Large intestine (tissue), 3 donors: ENCODE data around the gene TLE6. TPM values are rescaled to one million over a fixed set of nuclear protein-coding genes. Genes with fewer than 3 reads are reported as not detected.
"Not testable (repeated sequence)": the region's sequence is repeated elsewhere in the genome, so short reads cannot be mapped to it uniquely, and the experiment has no call there.

Experiments
- DNase-seq, 2 donors: peaks; one replicate each; pipeline versions ENCODE4 v3.0.0 to v3.0.0-alpha.2; 2013
- H3K27ac ChIP-seq: one replicate; pipeline ENCODE4 v1.5.1; 2013; ENCODE audit warnings: low read length
- H3K27me3 ChIP-seq: 2 replicates; pipeline ENCODE4 v1.6.1; 2013; ENCODE audit warnings: low read length; ENCODE audit not compliant: control insufficient read depth, insufficient read depth
- H3K36me3 ChIP-seq: 2 replicates; pipeline ENCODE4 v1.6.1; 2013; ENCODE audit warnings: low read length; ENCODE audit not compliant: control insufficient read depth, insufficient read depth
- H3K4me1 ChIP-seq: one replicate; pipeline ENCODE4 v1.6.1; 2013; ENCODE audit warnings: low read length; ENCODE audit not compliant: control insufficient read depth, insufficient read depth
- H3K4me3 ChIP-seq: one replicate; pipeline ENCODE4 v1.5.1; 2013; ENCODE audit warnings: low read length
- H3K9me3 ChIP-seq: one replicate; pipeline ENCODE4 v1.6.1; 2013; ENCODE audit warnings: mild to moderate bottlenecking, low read depth, low read length, moderate library complexity; ENCODE audit not compliant: control insufficient read depth
- WGBS: methylation state at CpG from one replicate; pipeline ENCODE4 v1.1.5; 2013; ENCODE audit warnings: low lambda C conversion rate; ENCODE audit not compliant: insufficient coverage; 5-methylcytosine and 5-hydroxymethylcytosine counted together
- polyA plus RNA-seq: library from polyadenylated mRNA; unstranded; fragments of 120-200 nt; gene quantifications from one replicate; pipeline ENCODE4 v1.2.1, GENCODE V29; 2013

The TLE6 gene
- polyA plus RNA-seq, 1 donor, result 2.1 TPM

DNA sequence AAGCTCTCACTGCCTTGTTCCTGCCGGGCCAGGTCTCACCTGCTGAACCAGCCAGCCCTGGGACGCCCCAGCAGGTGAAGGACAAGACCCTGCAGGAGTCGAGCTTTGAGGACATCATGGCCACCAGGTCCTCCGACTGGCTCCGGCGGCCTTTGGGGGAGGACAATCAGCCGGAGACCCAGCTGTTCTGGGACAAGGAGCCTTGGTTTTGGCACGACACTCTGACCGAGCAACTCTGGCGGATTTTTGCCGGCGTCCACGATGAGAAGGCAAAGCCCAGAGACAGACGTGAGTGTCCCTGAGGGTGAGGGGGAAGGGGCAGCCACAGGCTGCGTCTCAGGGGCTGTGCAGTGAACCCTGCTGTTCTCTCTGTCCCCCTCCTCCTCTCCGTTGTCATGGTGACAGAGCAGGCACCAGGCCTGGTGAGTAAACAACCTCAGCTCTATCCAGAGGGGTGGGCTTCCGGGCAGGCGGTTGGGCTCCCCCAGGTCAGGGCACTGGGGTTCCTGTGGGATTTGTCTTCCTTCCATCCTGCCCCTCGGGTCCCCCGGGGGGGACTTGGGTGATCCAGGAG is 9.7 kb downstream of the TLE6 start:
- Histone ChIP-seq H3K36me3 (no peaks in the 10 kb centered on the region), H3K9me3 (no peaks in the 10 kb centered on the region), H3K27ac (no peak overlapping the region), H3K4me3 (no peak overlapping the region), H3K27me3 (peaks cover 37% of the 10 kb centered on the region), H3K4me1 (peaks cover 17% of the 10 kb centered on the region)
- WGBS, result no CpG with 5 or more reads among the region's 20 CpGs
- no peak for DNase-seq

- no peak overlapping the region for H3K4me3 ChIP-seq
- DNase-seq, result no peak
Observed at GRCh38 chr19:2987797-2988196, 10.4 kb downstream of the TLE6 start.

DNA sequence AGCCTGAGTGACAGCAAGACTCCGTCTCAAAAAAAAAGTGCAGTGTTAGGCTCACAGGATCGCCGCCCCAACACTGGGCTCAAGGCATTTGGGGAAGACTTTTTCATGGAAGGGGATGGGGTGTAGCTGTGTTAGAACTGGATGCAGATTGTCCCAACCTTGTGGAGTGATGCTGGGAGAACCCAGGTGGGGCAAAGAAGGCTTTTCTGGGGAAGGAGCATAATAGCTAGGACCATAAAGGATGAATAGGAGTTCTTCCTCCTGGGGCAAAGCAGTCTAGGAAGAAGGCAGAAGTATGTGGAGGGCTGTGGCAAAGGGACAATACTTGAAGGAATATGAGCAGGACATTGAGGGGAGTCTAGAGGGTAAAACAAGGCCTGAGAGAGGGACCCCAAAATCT is 11.2 kb downstream of the TLE6 start:
- Histone ChIP-seq H3K27ac (no peak overlapping the region), H3K4me1 (peaks cover 7% of the 10 kb centered on the region), H3K4me3 (no peak overlapping the region), H3K36me3 (no peaks in the 10 kb centered on the region), H3K27me3 (peaks cover 26% of the 10 kb centered on the region), H3K9me3 (no peaks in the 10 kb centered on the region)
- no CpG with 5 or more reads among the region's 3 CpGs for WGBS
- no peak for DNase-seq

More at GRCh38 chr19:2987797-2988196, 10.4 kb downstream of the TLE6 start:
- WGBS, result no CpG with 5 or more reads among the region's 12 CpGs
- Histone ChIP-seq H3K4me1 (peaks cover 13% of the 10 kb centered on the region), H3K36me3 (no peaks in the 10 kb centered on the region), H3K27me3 (peaks cover 33% of the 10 kb centered on the region), H3K9me3 (no peaks in the 10 kb centered on the region), H3K27ac (no peak overlapping the region)

DNA sequence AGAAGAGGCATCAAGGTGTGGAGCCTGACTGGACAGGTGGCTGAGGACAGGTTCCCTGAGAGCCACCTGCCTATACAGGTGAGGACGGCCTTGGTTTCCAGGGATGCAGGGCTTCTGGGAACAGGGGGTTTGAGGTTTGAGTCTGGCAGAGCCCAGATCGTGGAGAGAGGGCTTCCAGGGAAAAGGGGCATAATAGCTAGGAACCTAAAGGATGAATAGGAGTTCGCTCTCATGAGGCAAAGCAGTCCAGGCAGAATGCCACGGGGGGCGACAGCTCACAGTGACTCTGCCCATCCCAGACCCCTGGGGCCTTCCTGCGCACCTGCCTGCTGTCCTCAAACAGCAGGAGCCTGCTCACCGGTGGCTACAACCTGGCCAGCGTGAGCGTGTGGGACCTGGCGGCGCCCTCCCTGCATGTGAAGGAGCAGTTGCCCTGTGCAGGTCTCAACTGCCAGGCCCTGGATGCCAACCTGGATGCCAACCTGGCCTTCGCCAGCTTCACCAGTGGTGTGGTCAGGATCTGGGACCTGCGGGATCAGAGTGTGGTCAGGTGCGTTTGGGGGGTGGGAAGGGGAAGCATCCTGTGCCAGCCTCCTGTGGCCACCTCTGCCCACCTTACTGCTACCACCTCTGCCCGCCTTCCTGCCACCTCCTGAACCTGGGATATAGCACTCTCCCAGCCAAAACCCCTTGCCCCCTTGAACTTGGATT is 12.0 kb downstream of the TLE6 start:
- no CpG with 5 or more reads among the region's 15 CpGs for WGBS
- H3K9me3 ChIP-seq, result no peaks in the 10 kb centered on the region
- no peaks in the 10 kb centered on the region for H3K36me3 ChIP-seq
- DNase-seq, result no peak
- H3K27ac ChIP-seq, result no peak overlapping the region
- H3K4me1 ChIP-seq, result no peaks in the 10 kb centered on the region
- no peak overlapping the region for H3K4me3 ChIP-seq
- peaks cover 18% of the 10 kb centered on the region for H3K27me3 ChIP-seq

DNA sequence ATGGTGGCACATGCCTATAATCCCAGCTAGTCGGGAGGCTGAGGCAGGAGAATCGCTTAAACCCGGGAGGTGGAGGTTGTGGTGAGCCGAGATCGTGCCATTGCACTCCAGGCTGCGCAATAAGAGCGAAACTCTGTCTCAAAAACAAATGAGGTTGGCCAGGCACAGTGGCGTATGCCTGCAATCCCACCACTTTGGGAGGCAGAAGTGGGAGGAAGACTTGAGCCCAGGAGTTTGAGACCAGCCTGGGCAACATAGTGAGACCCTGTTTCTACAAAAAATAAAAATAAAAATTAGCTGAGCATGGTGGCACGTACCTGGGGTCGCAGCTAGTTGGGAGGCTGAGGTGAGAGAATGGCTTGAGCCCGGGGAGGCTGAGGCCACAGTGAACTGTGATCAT is 15.0 kb downstream of the TLE6 start:
- not testable (repeated sequence) for H3K4me3 ChIP-seq, H3K27me3 ChIP-seq, H3K36me3 ChIP-seq, H3K27ac ChIP-seq, H3K9me3 ChIP-seq, DNase-seq, H3K4me1 ChIP-seq
- WGBS, result no CpG with 5 or more reads among the region's 11 CpGs

GRCh38 chr19:2992958-2993357 is 15.6 kb downstream of the TLE6 start:
- no peaks in the 10 kb centered on the region for H3K4me1 ChIP-seq
- no peak overlapping the region for H3K27ac ChIP-seq
- no peak for DNase-seq
- no peak overlapping the region for H3K4me3 ChIP-seq
- no peaks in the 10 kb centered on the region for H3K27me3 ChIP-seq
- WGBS, result no CpG with 5 or more reads among the region's 14 CpGs
- H3K9me3 ChIP-seq, result no peaks in the 10 kb centered on the region
- H3K36me3 ChIP-seq, result peaks cover 5% of the 10 kb centered on the region

DNA sequence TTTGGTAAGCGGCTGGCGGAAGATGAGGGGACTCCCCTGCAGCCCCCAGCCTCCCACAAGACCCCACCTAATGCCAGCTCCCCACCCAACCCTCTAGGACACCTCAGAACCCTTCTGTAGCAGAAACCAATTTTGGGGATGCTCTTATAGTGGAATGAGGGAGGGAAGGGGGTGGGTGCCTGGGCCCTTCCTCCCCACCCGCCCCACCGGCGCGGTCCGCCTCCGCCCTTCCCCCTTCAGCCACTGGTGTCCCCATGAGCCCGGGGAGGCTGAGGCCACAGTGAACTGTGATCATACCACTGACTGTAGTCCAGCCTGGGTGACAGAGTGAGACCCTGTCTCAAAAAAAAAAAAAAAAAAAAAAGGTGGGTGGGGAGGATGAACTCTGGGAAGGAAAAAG is 16.2 kb downstream of the TLE6 start:
- DNase-seq, result no peak
- Histone ChIP-seq H3K4me1 (no peaks in the 10 kb centered on the region), H3K9me3 (no peaks in the 10 kb centered on the region), H3K27me3 (no peaks in the 10 kb centered on the region), H3K27ac (no peak overlapping the region), H3K36me3 (peaks cover 5% of the 10 kb centered on the region), H3K4me3 (no peak overlapping the region)
- no CpG with 5 or more reads among the region's 9 CpGs for WGBS

GRCh38 chr19:2994588-2995131 is 17.3 kb downstream of the TLE6 start:
- Histone ChIP-seq H3K4me1 (no peaks in the 10 kb centered on the region), H3K27me3 (no peaks in the 10 kb centered on the region), H3K36me3 (peaks cover 11% of the 10 kb centered on the region), H3K4me3 (no peak overlapping the region), H3K27ac (no peak overlapping the region), H3K9me3 (no peaks in the 10 kb centered on the region)
- DNase-seq, result no peak
- no CpG with 5 or more reads among the region's 15 CpGs for WGBS

DNA sequence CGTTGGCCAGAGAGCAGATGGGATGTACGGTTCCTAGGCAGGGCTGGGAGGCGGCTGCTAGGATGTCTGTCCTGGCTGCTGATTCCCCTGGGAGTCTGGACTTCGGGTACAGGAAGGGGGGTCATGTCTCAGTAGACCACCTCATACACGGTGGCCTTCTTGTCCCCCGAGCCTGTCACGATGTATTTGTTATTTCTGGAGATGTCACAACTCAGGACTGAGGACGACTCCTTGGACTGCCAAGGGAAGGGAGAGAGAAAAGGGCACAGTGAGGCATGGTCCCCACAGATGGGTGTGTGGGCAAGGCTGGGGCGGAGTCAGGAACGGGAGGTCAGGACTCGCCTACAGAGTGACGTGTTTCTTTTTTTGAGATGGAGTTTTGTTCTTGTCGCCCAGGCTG is 20.4 kb downstream of the TLE6 start:
- no peak for DNase-seq
- Histone ChIP-seq H3K4me1 (no peaks in the 10 kb centered on the region), H3K9me3 (no peaks in the 10 kb centered on the region), H3K27me3 (no peaks in the 10 kb centered on the region), H3K4me3 (no peak overlapping the region), H3K27ac (no peak overlapping the region), H3K36me3 (peaks cover 18% of the 10 kb centered on the region)
- no CpG with 5 or more reads among the region's 13 CpGs for WGBS

- H3K36me3 ChIP-seq, result peaks cover 21% of the 10 kb centered on the region
- no peaks in the 10 kb centered on the region for H3K27me3 ChIP-seq
- no peak overlapping the region for H3K4me3 ChIP-seq
- H3K9me3 ChIP-seq, result no peaks in the 10 kb centered on the region
- WGBS, result no CpG with 5 or more reads among the region's 11 CpGs
- no peaks in the 10 kb centered on the region for H3K4me1 ChIP-seq
- no peak for DNase-seq
- no peak overlapping the region for H3K27ac ChIP-seq
Observed at GRCh38 chr19:2998642-2999041, 21.3 kb downstream of the TLE6 start.
